IMR-90 (cell line): ENCODE results near the gene TNFRSF18. TPM values are rescaled to one million over a fixed set of nuclear protein-coding genes. Genes with fewer than 3 reads are reported as not detected.

ENCODE experiments used
- ATAC-seq: fragments of 200-7000 bp; cut with Tn5 transposase; 2 replicates; pipeline ENCODE4 v1.9.1; 2020; ENCODE audit warnings: low read depth, mild to moderate bottlenecking, moderate library complexity
- BruUV-seq: library from RNA; stranded (reverse); fragments of 400-500 nt; replicated peaks from 2 replicates; lab custom pipeline; 2021; lab: Mats Ljungman, UMichigan
- CTCF ChIA-PET: fragments of 300-600 bp; formaldehyde crosslinking; extraction: SDS; loops from one replicate; lab custom pipeline; 2021; ENCODE audit warnings: antibody characterized with exemption; lab: Yijun Ruan, JAX
- POLR2A ChIA-PET: fragments of 300-600 bp; sonication (Branson Sonifier 250); formaldehyde crosslinking; loops from one replicate; lab custom pipeline; 2022; ENCODE audit warnings: antibody characterized with exemption; ENCODE audit not compliant: unreplicated experiment; lab: Charles Lee
- DNase-seq: peaks from one replicate; pipeline ENCODE4 v3.0.0; 2013
- H2AFZ ChIP-seq: replicated peaks from 2 replicates; pipeline ENCODE3; 2013; ENCODE audit warnings: low read length, mild to moderate bottlenecking; ENCODE audit not compliant: poor library complexity
- H2AK5ac ChIP-seq: 2 replicates; pipeline ENCODE4 v1.6.1; 2013; ENCODE audit warnings: low read depth, low read length, inconsistent platforms
- H2AK9ac ChIP-seq: replicated peaks from 2 replicates; pipeline ENCODE3; 2013; ENCODE audit warnings: mild to moderate bottlenecking, low read depth, low read length, moderate library complexity; ENCODE audit not compliant: poor library complexity
- H2BK120ac ChIP-seq: 2 replicates; pipeline ENCODE4 v1.6.1; 2013; ENCODE audit warnings: low read depth, low read length, inconsistent platforms
- H2BK15ac ChIP-seq: 3 replicates; pipeline ENCODE4 v1.6.1; 2013; ENCODE audit warnings: low read depth, low read length, inconsistent platforms
- H2BK20ac ChIP-seq: 2 replicates; pipeline ENCODE4 v1.6.1; 2013; ENCODE audit warnings: low read depth, mild to moderate bottlenecking, inconsistent platforms, low read length, moderate library complexity
- H2BK5ac ChIP-seq: 2 replicates; pipeline ENCODE4 v1.6.1; 2013; ENCODE audit warnings: mild to moderate bottlenecking, low read depth, low read length, inconsistent platforms; ENCODE audit not compliant: poor library complexity, severe bottlenecking
- H3K14ac ChIP-seq: replicated peaks from 2 replicates; pipeline ENCODE4 v1.6.1; 2013; ENCODE audit warnings: low read depth, low read length, inconsistent platforms
- H3K18ac ChIP-seq: 2 replicates; pipeline ENCODE4 v1.6.1; 2013; ENCODE audit warnings: low read depth, low read length, control low read depth
- H3K23ac ChIP-seq: 2 replicates; pipeline ENCODE4 v1.6.1; 2013; ENCODE audit warnings: low read depth, low read length, inconsistent platforms
- H3K27ac ChIP-seq: 2 replicates; pipeline ENCODE4 v1.5.1; 2013; ENCODE audit warnings: mild to moderate bottlenecking, control low read depth, low read length; ENCODE audit not compliant: insufficient read depth
- H3K27me3 ChIP-seq: 2 replicates; pipeline ENCODE4 v1.6.1; 2013; ENCODE audit warnings: low read length; ENCODE audit not compliant: control insufficient read depth, insufficient read depth
- H3K36me3 ChIP-seq: 2 replicates; pipeline ENCODE4 v1.6.1; 2013; ENCODE audit warnings: low read length, mixed read lengths; ENCODE audit not compliant: control insufficient read depth, insufficient read depth
- H3K4ac ChIP-seq: 2 replicates; pipeline ENCODE4 v1.6.1; 2013; ENCODE audit warnings: low read depth, low read length, inconsistent platforms
- H3K4me1 ChIP-seq: 2 replicates; pipeline ENCODE4 v1.6.1; 2013; ENCODE audit warnings: low read length, mixed read lengths; ENCODE audit not compliant: control insufficient read depth, insufficient read depth
- H3K4me2 ChIP-seq: 2 replicates; pipeline ENCODE4 v1.6.1; 2013; ENCODE audit warnings: low read depth, mild to moderate bottlenecking, control low read depth, low read length, moderate library complexity
- H3K4me3 ChIP-seq: 2 replicates; pipeline ENCODE4 v1.5.1; 2013; ENCODE audit warnings: low read depth, mild to moderate bottlenecking, control low read depth, low read length, moderate library complexity; ENCODE audit not compliant: insufficient read depth
- H3K56ac ChIP-seq: 2 replicates; pipeline ENCODE4 v1.6.1; 2013; ENCODE audit warnings: low read length, inconsistent platforms; ENCODE audit not compliant: insufficient read depth; ENCODE audit errors: extremely low read depth
- H3K79me1 ChIP-seq, 2 experiments: 2 replicates each; pipeline ENCODE4 v1.6.1; 2013; ENCODE audit warnings: low read length in 2 of 2, inconsistent platforms in 1 of 2, low read depth in 1 of 2
- H3K9ac ChIP-seq: 2 replicates; pipeline ENCODE4 v1.6.1; 2013; ENCODE audit warnings: low read depth, low read length, control low read depth
- H3K9me1 ChIP-seq: 2 replicates; pipeline ENCODE4 v1.6.1; 2013; ENCODE audit warnings: low read length, inconsistent platforms; ENCODE audit not compliant: insufficient read depth
- H3K9me3 ChIP-seq: 2 replicates; pipeline ENCODE4 v1.6.1; 2013; ENCODE audit warnings: low read length; ENCODE audit not compliant: control insufficient read depth, insufficient read depth
- H4K20me1 ChIP-seq: 2 replicates; pipeline ENCODE4 v1.6.1; 2013; ENCODE audit warnings: low read length, inconsistent platforms; ENCODE audit not compliant: insufficient read depth
- H4K5ac ChIP-seq: 2 replicates; pipeline ENCODE4 v1.6.1; 2013; ENCODE audit warnings: mild to moderate bottlenecking, low read depth, low read length, control low read depth
- H4K8ac ChIP-seq, 2 experiments: 2 replicates each; pipeline ENCODE4 v1.6.1; 2013; ENCODE audit warnings: low read depth in 2 of 2, low read length in 2 of 2, control low read depth in 1 of 2, inconsistent platforms in 1 of 2
- H4K91ac ChIP-seq: 2 replicates; pipeline ENCODE4 v1.6.1; 2013; ENCODE audit warnings: low read depth, low read length, inconsistent platforms; ENCODE audit not compliant: insufficient read depth
- BHLHE40 ChIP-seq: fragments of 150-350 bp; IDR thresholded peaks from 2 replicates; pipeline ENCODE4 v1.6.1; 2016; ENCODE audit warnings: mild to moderate bottlenecking, low read depth, low read length
- CEBPB ChIP-seq: IDR thresholded peaks from 2 replicates; pipeline ENCODE4 v1.6.1; 2012; ENCODE audit warnings: low read depth, low read length, improper control_type of control experiment
- CHD1 ChIP-seq: IDR thresholded peaks from 2 replicates; pipeline ENCODE4 v1.6.1; 2012; ENCODE audit warnings: low read depth, low read length, improper control_type of control experiment
- CTCF ChIP-seq: conservative IDR thresholded peaks from 2 replicates; pipeline ENCODE4 v1.5.1; 2012; ENCODE audit warnings: mild to moderate bottlenecking, low read depth, low read length, improper control_type of control experiment
- ELK1 ChIP-seq: fragments of 150-350 bp; IDR thresholded peaks from 2 replicates; pipeline ENCODE4 v1.6.1; 2016; ENCODE audit warnings: low read depth, mild to moderate bottlenecking, low read length, moderate library complexity, borderline replicate concordance
- FOS ChIP-seq: fragments of 150-350 bp; IDR thresholded peaks from 2 replicates; pipeline ENCODE4 v1.6.1; 2016; ENCODE audit warnings: low read depth, low read length
- MAFK ChIP-seq: IDR thresholded peaks from 2 replicates; pipeline ENCODE4 v1.6.1; 2012; ENCODE audit warnings: low read depth, low read length, improper control_type of control experiment
- MAZ ChIP-seq: IDR thresholded peaks from 2 replicates; pipeline ENCODE4 v1.6.1; 2012; ENCODE audit warnings: low read depth, mild to moderate bottlenecking, low read length, improper control_type of control experiment, moderate library complexity, borderline replicate concordance
- MXI1 ChIP-seq: IDR thresholded peaks from 2 replicates; pipeline ENCODE4 v1.6.1; 2012; ENCODE audit warnings: low read depth, mild to moderate bottlenecking, low read length, moderate library complexity, borderline replicate concordance
- NFE2L2 ChIP-seq: fragments of 150-350 bp; IDR thresholded peaks from 2 replicates; pipeline ENCODE4 v1.6.1; 2016; ENCODE audit warnings: low read depth, mild to moderate bottlenecking, low read length
- POLR2A ChIP-seq: IDR thresholded peaks from 2 replicates; pipeline ENCODE4 v1.6.1; 2012; ENCODE audit warnings: mild to moderate bottlenecking, low read depth, low read length
- RAD21 ChIP-seq: IDR thresholded peaks from 2 replicates; pipeline ENCODE4 v1.6.1; 2012; ENCODE audit warnings: low read length, improper control_type of control experiment
- RCOR1 ChIP-seq: IDR thresholded peaks from 2 replicates; pipeline ENCODE4 v1.6.1; 2012; ENCODE audit warnings: mild to moderate bottlenecking, low read length, improper control_type of control experiment; ENCODE audit not compliant: insufficient replicate concordance
- RFX5 ChIP-seq: IDR thresholded peaks from 2 replicates; pipeline ENCODE4 v1.8.0; 2012; ENCODE audit warnings: low read depth, mild to moderate bottlenecking, low read length, moderate library complexity
- SMC3 ChIP-seq: fragments of 150-350 bp; IDR thresholded peaks from 2 replicates; pipeline ENCODE4 v1.6.1; 2016; ENCODE audit warnings: low read depth, mild to moderate bottlenecking, antibody characterized with exemption, low read length, moderate library complexity
- USF2 ChIP-seq: fragments of 150-350 bp; IDR thresholded peaks from 2 replicates; pipeline ENCODE4 v1.6.1; 2017; ENCODE audit warnings: mild to moderate bottlenecking, antibody characterized with exemption, low read length, low read depth
- WGBS, 2 experiments: methylation state at CpG; one replicate each; pipeline versions ENCODE4 v1.1.5 to v1.1.7; 2013; ENCODE audit warnings: missing lambda C conversion rate in 2 of 2; ENCODE audit not compliant: insufficient read length in 1 of 2; ENCODE audit errors: extremely low coverage in 2 of 2; 5-methylcytosine and 5-hydroxymethylcytosine counted together
- dilution Hi-C: fragments of 300-500 bp; cut with HindIII; formaldehyde crosslinking; loops from one replicate; pipeline ENCODE4 v1.14.3; 2018; ENCODE audit warnings: low sequenced_read_pairs; ENCODE audit not compliant: unreplicated experiment
- in situ Hi-C: fragments of 300-500 bp; cut with MboI; formaldehyde crosslinking; loops from 3 replicates; pipeline ENCODE4 v1.14.3; 2019; ENCODE audit warnings: low sequenced_read_pairs, inconsistent platforms, mixed read lengths
- intact Hi-C: fragments of 100-400 bp; cut with micrococcal nuclease; formaldehyde crosslinking; loops from 2 replicates; pipeline ENCODE4 v1.10.0; 2022
- polyA plus RNA-seq, 3 experiments: library from polyadenylated mRNA; depleted of rRNA; stranded (reverse); fragments of >200 nt; gene quantifications; 2 replicates each; pipeline ENCODE4 v1.2.3, GENCODE V29; 2012; ENCODE audit warnings: low replicate concordance in 1 of 3
- total RNA-seq: library from RNA; depleted of rRNA; stranded (reverse); fragments of >200 nt; gene quantifications from 2 replicates; pipeline ENCODE4 v1.2.3, GENCODE V29; 2012

TNFRSF18 gene
- total and polyA plus RNA-seq, 2 of the 4 experiments (the other 2 are of a cell fraction): 0.18 to 1.0 TPM

- CTCF ChIA-PET: no interaction called here
These were observed 12.9 kb upstream of the TNFRSF18 start for GRCh38 chr1:1219341-1219740.

More at GRCh38 chr1:1219341-1219740, 12.9 kb upstream of the TNFRSF18 start:
- Histone ChIP-seq H3K56ac (no peak overlapping the region), H3K4me1 (no peaks in the 10 kb centered on the region), H3K9ac (no peak overlapping the region), H3K27ac (no peak overlapping the region), H3K23ac (no peak overlapping the region), H3K79me1 (peaks cover 5 to 27% of the 10 kb centered on the region in 2 experiments; a peak in 3 of 4 replicates), H3K36me3 (peaks cover 67% of the 10 kb centered on the region), H3K14ac (no peak overlapping the region), H4K8ac (no peak overlapping the region), H3K18ac (no peak overlapping the region), H2AFZ (no peak overlapping the region), H3K4ac (no peak overlapping the region), H4K91ac (no peak overlapping the region), H2BK120ac (no peak overlapping the region), H4K20me1 (peaks cover 22% of the 10 kb centered on the region), H4K5ac (no peak overlapping the region), H3K9me1 (peaks cover 6% of the 10 kb centered on the region), H2BK20ac (no peak overlapping the region), H2AK9ac (no peak overlapping the region), H3K4me2 (no peak overlapping the region), H2BK15ac (no peak overlapping the region), H2AK5ac (no peak overlapping the region), H3K4me3 (no peak overlapping the region), H3K9me3 (no peaks in the 10 kb centered on the region), H2BK5ac (no peak overlapping the region), H3K27me3 (no peaks in the 10 kb centered on the region)
- ATAC-seq (no peak), DNase-seq (no peak)
- 100% methylated on average over 7 of the region's 20 CpGs; no CpG with 5 or more reads in 1 of the 2 experiments for WGBS, 2 experiments
- TF ChIP-seq ELK1: no peak
- TF ChIP-seq CEBPB: no peak
- no peak for TF ChIP-seq FOS
- TF ChIP-seq CTCF: no peak
- TF ChIP-seq RFX5: no peak
- TF ChIP-seq CHD1: no peak
- TF ChIP-seq MAZ: no peak
- TF ChIP-seq MAFK: no peak
- TF ChIP-seq POLR2A: no peak
- no peak for TF ChIP-seq MXI1
- TF ChIP-seq RCOR1: no peak
- TF ChIP-seq NFE2L2: no peak
- TF ChIP-seq SMC3: no peak
- no peak for TF ChIP-seq RAD21
- TF ChIP-seq USF2: no peak
- no peak for TF ChIP-seq BHLHE40
- in situ Hi-C loops: no loop called here
- no TSS peak for BruUV-seq
- dilution Hi-C loops: no loop called here
- intact Hi-C loops: no loop called here
- POLR2A ChIA-PET: no interaction called here
